GM12891 (cell line): ENCODE results near the gene NOSIP.

Experiments
- POLR2A ChIP-seq: IDR thresholded peaks from 2 replicates; pipeline ENCODE4 v1.6.1; 2011; ENCODE audit warnings: low read depth, low read length, control low read depth
- POLR2AphosphoS5 ChIP-seq: IDR thresholded peaks from 2 replicates; pipeline ENCODE4 v1.6.1; 2011; ENCODE audit warnings: low read depth, low read length, control low read depth

GRCh38 chr19:49573009-49573408, 7.3 kb downstream of the NOSIP start:
- TF ChIP-seq POLR2AphosphoS5: no peak
- TF ChIP-seq POLR2A: no peak
